ENCODE data around the gene GRM4.

The GRM4 gene

GRCh38 chr6:33974471-33974870 lies 171.4 kb downstream of the GRM4 start:
- DNase-seq: no peak

DNA sequence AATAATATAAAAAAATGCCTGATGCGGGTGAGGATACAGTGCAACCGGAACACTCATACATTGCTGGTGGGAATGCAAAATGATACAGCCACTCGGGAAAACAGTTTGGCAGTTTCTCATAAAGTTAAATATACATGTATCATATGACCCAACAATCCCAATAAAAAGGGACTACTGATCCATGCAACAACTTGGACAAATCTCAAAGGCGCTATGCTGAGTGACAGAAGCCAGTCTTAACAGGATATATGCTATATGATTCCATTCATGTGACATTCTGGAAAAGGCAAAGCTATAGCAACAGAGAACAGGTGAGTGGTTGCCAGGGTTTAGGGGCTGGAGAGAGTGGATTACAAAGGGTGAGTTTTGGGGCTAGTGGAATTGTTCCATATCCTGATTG lies 171.9 kb downstream of the GRM4 start:
- DNase-seq: no peak

GRCh38 chr6:33971580-33971979 lies 174.3 kb downstream of the GRM4 start:
- no peak for DNase-seq
